Caco-2 (cell line): ENCODE results near the gene SLA2. TPM values are rescaled to one million over a fixed set of nuclear protein-coding genes. Genes with fewer than 3 reads are reported as not detected.

Experiments used
- BruUV-seq: library from RNA; stranded (reverse); fragments of 400-500 nt; replicated peaks from 2 replicates; lab custom pipeline; 2021; lab: Mats Ljungman, UMichigan
- CTCF ChIA-PET: fragments of 300-600 bp; sonication (Branson Sonifier 250); formaldehyde crosslinking; loops from one replicate; lab custom pipeline; 2022; ENCODE audit warnings: antibody characterized with exemption; lab: Charles Lee
- POLR2A ChIA-PET: fragments of 300-600 bp; sonication (Branson Sonifier 250); formaldehyde crosslinking; loops from one replicate; lab custom pipeline; 2022; ENCODE audit warnings: antibody characterized with exemption; lab: Charles Lee
- DNase-seq, 2 experiments: peaks; one replicate each; pipeline versions ENCODE4 v3.0.0 to v3.0.0-alpha.2; 2020 to 2022
- H3K27me3 ChIP-seq: replicated peaks from 2 replicates; pipeline ENCODE4 v1.6.0; 2011; ENCODE audit warnings: low read length; ENCODE audit not compliant: control insufficient read depth, insufficient read depth
- H3K36me3 ChIP-seq: 2 replicates; pipeline ENCODE4 v1.5.1; 2011; ENCODE audit warnings: low read length; ENCODE audit not compliant: control insufficient read depth, insufficient read depth
- H3K4me1 ChIP-seq: fragments of 250-450 bp; sonication (Bioruptor Pico); 2 replicates; pipeline ENCODE4 v1.5.1; 2020; ENCODE audit warnings: mild to moderate bottlenecking
- H3K4me3 ChIP-seq: 2 replicates; pipeline ENCODE4 v1.5.1; 2011; ENCODE audit warnings: low read depth, mild to moderate bottlenecking, control low read depth, low read length
- H3K9me3 ChIP-seq: fragments of 250-450 bp; sonication (Bioruptor Pico); 2 replicates; pipeline ENCODE4 v1.5.1; 2020; ENCODE audit warnings: mild to moderate bottlenecking, moderate library complexity
- H3K27ac Mint-ChIP-seq: one replicate; pipeline ENCODE4 v1.8.0; 2022; ENCODE audit warnings: mixed read lengths; ENCODE audit not compliant: unreplicated experiment
- H3K27me3 Mint-ChIP-seq: one replicate; pipeline ENCODE4 v1.8.0; 2022; ENCODE audit warnings: mixed read lengths; ENCODE audit not compliant: insufficient read depth, unreplicated experiment
- H3K36me3 Mint-ChIP-seq: one replicate; pipeline ENCODE4 v1.8.0; 2022; ENCODE audit warnings: mild to moderate bottlenecking, mixed read lengths; ENCODE audit not compliant: insufficient read depth, unreplicated experiment
- H3K4me1 Mint-ChIP-seq: one replicate; pipeline ENCODE4 v1.8.0; 2022; ENCODE audit warnings: low read depth, mixed read lengths; ENCODE audit not compliant: unreplicated experiment
- H3K4me3 Mint-ChIP-seq: one replicate; pipeline ENCODE4 v1.8.0; 2022; ENCODE audit warnings: mild to moderate bottlenecking, moderate library complexity, mixed read lengths; ENCODE audit not compliant: unreplicated experiment
- H3K9me3 Mint-ChIP-seq: one replicate; pipeline ENCODE4 v1.8.0; 2022; ENCODE audit warnings: mixed read lengths; ENCODE audit not compliant: unreplicated experiment
- CTCF ChIP-seq, 2 experiments: fragments of 200-600 bp in 1 of 2; IDR thresholded peaks; 1 replicate in 1 of 2; 2 replicates in 1 of 2; pipeline versions ENCODE4 v1.5.1 to v1.8.0; 2011 to 2022; ENCODE audit warnings: antibody characterized with exemption in 1 of 2, control low read depth in 1 of 2, inconsistent platforms in 1 of 2, low read depth in 1 of 2, low read length in 1 of 2, mild to moderate bottlenecking in 1 of 2, moderate library complexity in 1 of 2; ENCODE audit not compliant: insufficient read depth in 1 of 2, severe bottlenecking in 1 of 2, unreplicated experiment in 1 of 2
- intact Hi-C: fragments of 100-400 bp; cut with micrococcal nuclease; formaldehyde crosslinking; loops from one replicate; pipeline ENCODE4 v1.10.0; 2022; ENCODE audit not compliant: unreplicated experiment
- total RNA-seq: library from RNA; stranded (reverse); gene quantifications from 2 replicates; pipeline ENCODE4 v1.2.3, GENCODE V29; 2022

The SLA2 gene
- total RNA-seq, 1 experiment from 2014 or later = 0.20 TPM

- CTCF ChIA-PET = interaction anchor here (0.6 kb wide), 1 partner anchor 668 kb away, joined by 5 read pairs; no protein-coding TSS in a partner anchor
- Mint-ChIP-seq H3K27me3 (no peaks in the 10 kb centered on the region), H3K4me1 (no peaks in the 10 kb centered on the region), H3K4me3 (no peak overlapping the region), H3K9me3 (no peaks in the 10 kb centered on the region), H3K27ac (no peak overlapping the region), H3K36me3 (peaks cover 19% of the 10 kb centered on the region)
- POLR2A ChIA-PET = no interaction called here
- H3K9me3 ChIP-seq = no peaks in the 10 kb centered on the region
- no peaks in the 10 kb centered on the region for H3K4me1 ChIP-seq
- intact Hi-C loops = no loop called here
- no peaks in the 10 kb centered on the region for H3K36me3 ChIP-seq
- DNase-seq = no peak
- H3K4me3 ChIP-seq = no peak overlapping the region
- no TSS peak for BruUV-seq
- no peaks in the 10 kb centered on the region for H3K27me3 ChIP-seq
- no peak for TF ChIP-seq CTCF (IDR thresholded peaks at IDR 0.05; ENCODE audit: insufficient read depth in 1 of 2, low read depth in 1 of 2, low read length in 1 of 2, severe bottlenecking in 1 of 2, unreplicated experiment in 1 of 2)
These were observed 38.8 kb upstream of the SLA2 start for GRCh38 chr20:36684747-36685146.

- Histone ChIP-seq H3K9me3 (no peaks in the 10 kb centered on the region), H3K4me3 (no peak overlapping the region), H3K36me3 (0 out of 2 replicates have a peak, but pooled peaks cover 1% of the 10 kb centered on the region), H3K27me3 (no peaks in the 10 kb centered on the region), H3K4me1 (no peaks in the 10 kb centered on the region)
- Mint-ChIP-seq H3K4me1 (peaks cover 5% of the 10 kb centered on the region), H3K4me3 (no peak overlapping the region), H3K27ac (no peak overlapping the region), H3K36me3 (peaks cover 26% of the 10 kb centered on the region), H3K27me3 (no peaks in the 10 kb centered on the region), H3K9me3 (no peaks in the 10 kb centered on the region)
- no TSS peak for BruUV-seq
- no peak for TF ChIP-seq CTCF (IDR thresholded peaks at IDR 0.05; ENCODE audit: insufficient read depth in 1 of 2, low read depth in 1 of 2, low read length in 1 of 2, severe bottlenecking in 1 of 2, unreplicated experiment in 1 of 2)
- ChIA-PET POLR2A (no interaction called here), CTCF (no interaction called here)
- no peak for DNase-seq
- intact Hi-C loops = no loop called here
These were observed 36.3 kb upstream of the SLA2 start for GRCh38 chr20:36682311-36682710.

GRCh38 chr20:36677422-36677771, 31.4 kb upstream of the SLA2 start:
- no peaks in the 10 kb centered on the region for H3K27me3 ChIP-seq
- Mint-ChIP-seq H3K4me3 (no peak overlapping the region), H3K36me3 (peaks cover 25% of the 10 kb centered on the region), H3K4me1 (peaks cover 6% of the 10 kb centered on the region), H3K27ac (no peak overlapping the region), H3K9me3 (no peaks in the 10 kb centered on the region), H3K27me3 (no peaks in the 10 kb centered on the region)
- H3K9me3 ChIP-seq = no peaks in the 10 kb centered on the region
- no peak overlapping the region for H3K4me3 ChIP-seq
- H3K4me1 ChIP-seq = peaks cover under 1% of the 10 kb centered on the region; the same call in 1 of the 2 replicates
- no peak for TF ChIP-seq CTCF (IDR thresholded peaks at IDR 0.05; ENCODE audit: insufficient read depth in 1 of 2, low read depth in 1 of 2, low read length in 1 of 2, severe bottlenecking in 1 of 2, unreplicated experiment in 1 of 2)
- peaks cover 3% of the 10 kb centered on the region; the same call in 1 of the 2 replicates for H3K36me3 ChIP-seq
- ChIA-PET CTCF (interaction anchor here (0.5 to 0.9 kb wide), 2 partner anchors 68 to 78 kb away, joined by 3 to 5 read pairs; no protein-coding TSS in a partner anchor), POLR2A (no interaction called here)
- no TSS peak for BruUV-seq
- no peak for DNase-seq
- intact Hi-C loops = no loop called here
